GM21786 (cell line): ENCODE data around the gene AGPAT2.
A peak's percentile ranks its signal among the peaks of the same experiment; 100 is the strongest.

Source experiments
- ATAC-seq: cut with Tn5 transposase; IDR thresholded peaks from one replicate; pipeline ENCODE4 v1.9.1; 2021; ENCODE audit not compliant: unreplicated experiment

Gene AGPAT2

GRCh38 chr9:136686794-136687711, at the start of gene AGPAT2:
Gene AGPAT2 (minus strand): TSS chr9:136687457. CDS start chr9:136687357, 100 bp downstream.
- peak; percentile 48 for ATAC-seq

GRCh38 chr9:136735812-136736480, 48.7 kb upstream of the AGPAT2 start:
- ATAC-seq = no peak

GRCh38 chr9:136734837-136735496, 47.7 kb upstream of the AGPAT2 start:
- ATAC-seq = no peak

GRCh38 chr9:136733611-136734010, 46.4 kb upstream of the AGPAT2 start:
- ATAC-seq = no peak

GRCh38 chr9:136732444-136733178, 45.4 kb upstream of the AGPAT2 start:
- no peak for ATAC-seq

GRCh38 chr9:136729926-136730325, 42.7 kb upstream of the AGPAT2 start:
- no peak for ATAC-seq

- ATAC-seq = no peak
Measured at GRCh38 chr9:136729144-136729543, 41.9 kb upstream of the AGPAT2 start.

- ATAC-seq = peak; percentile 12
Measured at GRCh38 chr9:136728548-136729123, 41.4 kb upstream of the AGPAT2 start.

GRCh38 chr9:136728080-136728547, 40.9 kb upstream of the AGPAT2 start:
- ATAC-seq = peak; percentile 69

GRCh38 chr9:136726631-136727191, 39.5 kb upstream of the AGPAT2 start:
- ATAC-seq = no peak

GRCh38 chr9:136726118-136726517, 38.9 kb upstream of the AGPAT2 start:
- ATAC-seq = no peak

GRCh38 chr9:136725612-136726011, 38.4 kb upstream of the AGPAT2 start:
- no peak for ATAC-seq

- ATAC-seq = no peak
Measured at GRCh38 chr9:136724772-136725171, 37.5 kb upstream of the AGPAT2 start.

- ATAC-seq = no peak
Measured at GRCh38 chr9:136723989-136724388, 36.7 kb upstream of the AGPAT2 start.

GRCh38 chr9:136723362-136723976, 36.2 kb upstream of the AGPAT2 start:
- ATAC-seq = no peak

GRCh38 chr9:136722969-136723356, 35.7 kb upstream of the AGPAT2 start:
- no peak for ATAC-seq

GRCh38 chr9:136722093-136722968, 35.1 kb upstream of the AGPAT2 start:
- ATAC-seq = no peak

- ATAC-seq = no peak
Measured at GRCh38 chr9:136721339-136722092, 34.3 kb upstream of the AGPAT2 start.
